ENCODE measurements around the gene CYB561D2. TPM values are rescaled to one million over a fixed set of nuclear protein-coding genes. Genes with fewer than 3 reads are reported as not detected.

The CYB561D2 gene
- total and polyA plus RNA-seq, 10 of the 15 experiments (the other 5 are each of a cell fraction or from before 2014, with no cell fraction given), result 7.6 to 39.2 (median 18.8) TPM

- BruUV-seq (replicated peaks), result no TSS peak
- ChIA-PET SMC1A (ENCODE audit: uncharacterized antibody, unreplicated experiment) (no interaction called here), POLR2A (interaction anchor here (0.7 kb wide), 1 partner anchor 14 kb away, joined by 6 read pairs; no protein-coding TSS in a partner anchor), RAD21 (ENCODE audit: unreplicated experiment) (no interaction called here), CTCF (interaction anchor here (3.5 kb wide), 1 partner anchor 22 kb away, joined by 13 read pairs; no protein-coding TSS in a partner anchor)
- FAIRE-seq (no peak), DNase-seq (ENCODE audit: low read depth, low spot score) (no peak), ATAC-seq (no peak)
- H3K36me3 ChIP-seq (ENCODE audit: control insufficient read depth in 2 of 2, insufficient read depth in 2 of 2, low read length in 1 of 2), result no peaks in the 10 kb centered on the region
- no peak overlapping the region for H3K9ac ChIP-seq (ENCODE audit: control insufficient read depth, insufficient read depth, low read length)
- H3K27me3 ChIP-seq (replicated peaks in 1 of 2; ENCODE audit: control insufficient read depth in 2 of 2, insufficient read depth in 2 of 2, low read length in 1 of 2), result no peaks in the 10 kb centered on the region
- H3K4me2 ChIP-seq (ENCODE audit: control insufficient read depth, insufficient read depth), result no peak overlapping the region
- H3K4me1 ChIP-seq (ENCODE audit: control insufficient read depth, insufficient read depth, low read length), result peaks cover 4% of the 10 kb centered on the region
- no peak overlapping the region for H3K27ac ChIP-seq (ENCODE audit: control insufficient read depth, insufficient read depth)
- in situ Hi-C loops (cut with MboI) (no loop called here), intact Hi-C loops (cut with micrococcal nuclease; ENCODE audit: unreplicated experiment) (no loop called here)
- TF ChIP-seq POU2F2 (IDR thresholded peaks at IDR 0.05; ENCODE audit: borderline replicate concordance, low read depth, low read length), result no peak
- 79% methylated on average over 32 of the region's 32 CpGs for WGBS (ENCODE audit: insufficient coverage, insufficient replicate concordance, low lambda C conversion rate, missing lambda C conversion rate)
- H4K20me1 ChIP-seq (ENCODE audit: control insufficient read depth, insufficient read depth), result no peaks in the 10 kb centered on the region
- peaks cover 2% of the 10 kb centered on the region; the same call in 1 of the 2 replicates for H3K79me2 ChIP-seq (ENCODE audit: control insufficient read depth, insufficient read depth, low read length)
- no peak overlapping the region for H2AFZ ChIP-seq (ENCODE audit: control insufficient read depth, low read depth, low read length)
- H3K9me3 ChIP-seq (replicated peaks; ENCODE audit: control insufficient read depth, insufficient read depth, low read length), result no peaks in the 10 kb centered on the region
- H3K4me3 ChIP-seq, result no peak overlapping the region
These were observed 48.3 kb upstream of the CYB561D2 start for GRCh38 chr3:50302095-50303012.

GRCh38 chr3:50303013-50303815 lies 47.4 kb upstream of the CYB561D2 start, which contains the start of gene HYAL1:
TSS of gene HYAL1 (minus strand) at chr3:50303574. CDS start at chr3:50302956, 618 bp downstream.
- H3K4me2 ChIP-seq (ENCODE audit: control insufficient read depth, insufficient read depth), result no peak within 1 kb of the TSS
- POLR2A ChIA-PET, result no interaction called here
- no peaks in the 10 kb centered on the region for H3K36me3 ChIP-seq (ENCODE audit: control insufficient read depth in 2 of 2, insufficient read depth in 2 of 2, low read length in 1 of 2)
- SMC1A ChIA-PET (ENCODE audit: uncharacterized antibody, unreplicated experiment), result no interaction called here
- intact Hi-C loops (cut with micrococcal nuclease; ENCODE audit: unreplicated experiment), result no loop called here
- H4K20me1 ChIP-seq (ENCODE audit: control insufficient read depth, insufficient read depth), result no peaks in the 10 kb centered on the region
- DNase-seq (ENCODE audit: low read depth, low spot score) (no peak), FAIRE-seq (no peak), ATAC-seq (no peak)
- peaks cover 2% of the 10 kb centered on the region; the same call in 1 of the 2 replicates for H3K79me2 ChIP-seq (ENCODE audit: control insufficient read depth, insufficient read depth, low read length)
- H3K27me3 ChIP-seq (replicated peaks in 1 of 2; ENCODE audit: control insufficient read depth in 2 of 2, insufficient read depth in 2 of 2, low read length in 1 of 2), result no peaks in the 10 kb centered on the region
- no peak within 1 kb of the TSS for H3K4me3 ChIP-seq
- CTCF ChIA-PET, result interaction anchor here (3.5 kb wide), 1 partner anchor 21 kb away, joined by 13 read pairs; no protein-coding TSS in a partner anchor
- H3K9me3 ChIP-seq (replicated peaks; ENCODE audit: control insufficient read depth, insufficient read depth, low read length), result no peaks in the 10 kb centered on the region
- H2AFZ ChIP-seq (ENCODE audit: control insufficient read depth, low read depth, low read length), result no peak within 1 kb of the TSS
- no peak within 1 kb of the TSS for H3K27ac ChIP-seq (ENCODE audit: control insufficient read depth, insufficient read depth)
- no peak within 1 kb of the TSS for H3K9ac ChIP-seq (ENCODE audit: control insufficient read depth, insufficient read depth, low read length)
- 77% methylated on average over 14 of the region's 14 CpGs for WGBS (ENCODE audit: insufficient coverage, insufficient replicate concordance, low lambda C conversion rate, missing lambda C conversion rate)
- BruUV-seq (replicated peaks), result no TSS peak
- RAD21 ChIA-PET (ENCODE audit: unreplicated experiment), result no interaction called here
- peaks cover 1% of the 10 kb centered on the region for H3K4me1 ChIP-seq (ENCODE audit: control insufficient read depth, insufficient read depth, low read length)
- in situ Hi-C loops (cut with MboI), result no loop called here
- no peak for TF ChIP-seq EGR1 (IDR thresholded peaks at IDR 0.05; ENCODE audit: borderline replicate concordance in 1 of 2, low read depth in 2 of 2, low read length in 2 of 2)
- TF ChIP-seq EP300 (IDR thresholded peaks at IDR 0.05; ENCODE audit: borderline replicate concordance in 1 of 2, control insufficient read depth in 1 of 2, low read depth in 2 of 2, low read length in 2 of 2), result no peak
- no peak for TF ChIP-seq POLR2AphosphoS5 (IDR thresholded peaks at IDR 0.05; ENCODE audit: low read length)
- no peak for TF ChIP-seq SP1 (IDR thresholded peaks at IDR 0.05; ENCODE audit: low read depth, low read length)
- TF ChIP-seq YY1 (IDR thresholded peaks at IDR 0.05; ENCODE audit: low read depth, low read length), result no peak
- TF ChIP-seq, protein P1, sequence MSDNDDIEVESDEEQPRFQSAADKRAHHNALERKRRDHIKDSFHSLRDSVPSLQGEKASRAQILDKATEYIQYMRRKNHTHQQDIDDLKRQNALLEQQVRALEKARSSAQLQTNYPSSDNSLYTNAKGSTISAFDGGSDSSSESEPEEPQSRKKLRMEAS (IDR thresholded peaks at IDR 0.05; ENCODE audit: low read depth, low read length), result no peak
- no peak for TF ChIP-seq FOXM1 (IDR thresholded peaks at IDR 0.05; ENCODE audit: low read depth, low read length)
- TF ChIP-seq CHD2 (IDR thresholded peaks at IDR 0.05; ENCODE audit: borderline replicate concordance, low read depth, low read length), result no peak
- no peak for TF ChIP-seq BCL3 (IDR thresholded peaks at IDR 0.05; ENCODE audit: borderline replicate concordance, insufficient read depth, low read depth, low read length, poor library complexity, severe bottlenecking)
- TF ChIP-seq NFXL1 (IDR thresholded peaks at IDR 0.05; ENCODE audit: borderline replicate concordance), result no peak

All from GM12878 (cell line).